GM12875 (cell line): ENCODE measurements around the gene ITGA11.

Experiments
- H3K4me3 ChIP-seq: one replicate; pipeline ENCODE4 v1.5.1; 2011; ENCODE audit warnings: low read depth, low read length, control low read depth
- TF ChIP-seq, protein P1 (sequence below): IDR thresholded peaks from 2 replicates; pipeline ENCODE4 v1.5.1; 2011; ENCODE audit warnings: low read depth, mild to moderate bottlenecking, control low read depth, inconsistent platforms, low read length, moderate library complexity, borderline replicate concordance; ENCODE audit not compliant: insufficient read depth

The ITGA11 gene

DNA sequence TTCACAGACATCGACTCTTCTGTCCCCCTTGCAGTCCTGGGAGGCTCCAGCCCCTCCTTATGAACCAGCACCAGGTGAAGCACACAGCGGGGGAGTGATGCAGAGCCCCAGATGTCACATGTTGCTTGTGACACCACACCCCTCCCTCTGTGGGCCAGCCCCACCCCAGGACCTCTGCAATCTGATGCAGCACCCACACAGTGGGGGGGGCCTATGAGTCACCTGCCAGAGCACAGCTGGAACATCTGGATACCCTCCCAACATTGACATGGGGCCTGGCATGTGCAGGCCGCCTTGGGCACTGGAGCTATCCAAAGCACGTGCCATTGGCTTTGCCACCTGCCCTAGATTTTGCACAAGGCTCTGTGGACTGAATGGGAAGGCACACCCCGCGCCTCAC, 83.9 kb downstream of the ITGA11 start:
- TF ChIP-seq, protein P1, sequence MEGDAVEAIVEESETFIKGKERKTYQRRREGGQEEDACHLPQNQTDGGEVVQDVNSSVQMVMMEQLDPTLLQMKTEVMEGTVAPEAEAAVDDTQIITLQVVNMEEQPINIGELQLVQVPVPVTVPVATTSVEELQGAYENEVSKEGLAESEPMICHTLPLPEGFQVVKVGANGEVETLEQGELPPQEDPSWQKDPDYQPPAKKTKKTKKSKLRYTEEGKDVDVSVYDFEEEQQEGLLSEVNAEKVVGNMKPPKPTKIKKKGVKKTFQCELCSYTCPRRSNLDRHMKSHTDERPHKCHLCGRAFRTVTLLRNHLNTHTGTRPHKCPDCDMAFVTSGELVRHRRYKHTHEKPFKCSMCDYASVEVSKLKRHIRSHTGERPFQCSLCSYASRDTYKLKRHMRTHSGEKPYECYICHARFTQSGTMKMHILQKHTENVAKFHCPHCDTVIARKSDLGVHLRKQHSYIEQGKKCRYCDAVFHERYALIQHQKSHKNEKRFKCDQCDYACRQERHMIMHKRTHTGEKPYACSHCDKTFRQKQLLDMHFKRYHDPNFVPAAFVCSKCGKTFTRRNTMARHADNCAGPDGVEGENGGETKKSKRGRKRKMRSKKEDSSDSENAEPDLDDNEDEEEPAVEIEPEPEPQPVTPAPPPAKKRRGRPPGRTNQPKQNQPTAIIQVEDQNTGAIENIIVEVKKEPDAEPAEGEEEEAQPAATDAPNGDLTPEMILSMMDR: no peak
- no peak overlapping the region for H3K4me3 ChIP-seq

DNA sequence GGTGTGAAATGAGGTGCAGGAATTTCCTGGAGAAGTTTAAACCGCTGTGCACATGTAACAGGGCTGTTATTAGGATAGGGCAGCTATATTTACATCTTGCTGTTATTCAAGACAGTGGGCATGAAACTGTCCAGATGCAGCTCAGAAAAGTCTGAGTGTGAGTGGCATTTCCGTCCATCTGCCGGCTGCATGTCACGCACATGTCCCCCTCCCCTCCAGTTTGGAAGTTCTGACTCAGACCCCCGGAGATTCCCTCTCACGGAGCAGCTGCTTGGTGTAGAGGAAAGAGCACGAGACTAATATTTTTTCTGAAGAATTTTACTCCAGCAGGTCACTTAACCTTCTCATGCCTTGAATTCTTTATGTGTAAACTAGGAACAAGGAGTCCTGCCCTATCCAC, 84.6 kb downstream of the ITGA11 start:
- TF ChIP-seq, protein P1: no peak
- no peak overlapping the region for H3K4me3 ChIP-seq

DNA sequence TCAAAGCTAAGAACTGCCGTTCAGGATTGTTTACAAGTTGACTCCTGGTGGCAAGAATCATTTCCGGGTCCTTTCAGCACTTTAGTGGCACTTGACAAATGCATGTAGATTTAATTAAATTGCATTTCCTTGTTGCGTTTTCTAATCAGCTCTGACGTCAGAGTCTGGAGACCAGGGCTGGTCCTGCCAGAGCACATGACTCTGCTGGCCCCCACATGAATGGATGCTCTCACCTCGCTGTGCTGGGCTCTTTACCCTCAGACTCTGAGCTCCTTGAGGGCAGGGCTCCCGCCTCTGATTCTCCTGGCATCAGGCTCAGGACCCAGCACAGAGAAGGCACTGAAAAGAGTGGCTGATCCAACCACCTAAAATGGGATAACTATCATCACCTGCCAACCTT, 85.0 kb downstream of the ITGA11 start:
- TF ChIP-seq, protein P1: no peak
- no peak overlapping the region for H3K4me3 ChIP-seq

DNA sequence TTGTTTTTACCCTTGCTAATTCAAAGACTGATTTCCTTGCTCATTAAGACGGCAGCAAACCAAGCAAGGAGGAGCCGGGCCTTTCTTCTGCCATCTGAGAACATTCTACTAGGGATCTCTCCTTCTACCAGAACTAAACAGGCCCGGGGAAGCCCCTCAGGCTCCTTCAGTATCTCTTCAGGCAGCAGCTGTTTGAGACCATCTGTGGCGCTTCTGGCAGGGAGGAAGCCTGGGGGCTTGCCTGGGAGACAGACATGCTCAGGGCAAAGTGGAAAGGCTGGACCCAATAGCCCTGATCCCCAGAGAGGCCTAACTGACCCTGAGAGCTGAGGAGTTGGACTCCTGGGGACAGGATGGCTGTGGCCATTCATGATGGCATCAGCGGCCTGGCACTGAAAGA, 86.5 kb downstream of the ITGA11 start:
- TF ChIP-seq, protein P1: no peak

DNA sequence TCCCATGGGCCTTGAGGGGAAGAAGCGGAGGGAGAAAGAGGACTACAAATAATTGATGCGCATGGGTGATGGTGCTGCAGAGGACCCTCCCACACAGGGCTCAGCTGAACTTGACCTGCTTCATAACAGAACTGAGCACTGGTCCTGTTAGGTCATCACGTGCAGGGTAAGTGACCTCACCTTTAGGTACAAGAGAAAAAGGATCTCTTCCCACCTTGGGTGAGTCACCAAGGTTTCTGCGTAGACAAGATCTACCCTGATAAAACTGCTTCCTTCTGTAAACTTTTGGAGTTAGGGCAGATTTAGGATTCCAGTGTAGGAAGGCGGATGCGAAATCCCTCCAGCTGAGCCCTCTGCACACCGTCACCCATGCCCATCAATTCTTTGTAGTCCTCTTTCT, 87.4 kb downstream of the ITGA11 start:
- TF ChIP-seq, protein P1: no peak
- H3K4me3 ChIP-seq: no peak overlapping the region

More for the DNA sequence above, 86.5 kb downstream of the ITGA11 start:
- H3K4me3 ChIP-seq: no peak overlapping the region

DNA sequence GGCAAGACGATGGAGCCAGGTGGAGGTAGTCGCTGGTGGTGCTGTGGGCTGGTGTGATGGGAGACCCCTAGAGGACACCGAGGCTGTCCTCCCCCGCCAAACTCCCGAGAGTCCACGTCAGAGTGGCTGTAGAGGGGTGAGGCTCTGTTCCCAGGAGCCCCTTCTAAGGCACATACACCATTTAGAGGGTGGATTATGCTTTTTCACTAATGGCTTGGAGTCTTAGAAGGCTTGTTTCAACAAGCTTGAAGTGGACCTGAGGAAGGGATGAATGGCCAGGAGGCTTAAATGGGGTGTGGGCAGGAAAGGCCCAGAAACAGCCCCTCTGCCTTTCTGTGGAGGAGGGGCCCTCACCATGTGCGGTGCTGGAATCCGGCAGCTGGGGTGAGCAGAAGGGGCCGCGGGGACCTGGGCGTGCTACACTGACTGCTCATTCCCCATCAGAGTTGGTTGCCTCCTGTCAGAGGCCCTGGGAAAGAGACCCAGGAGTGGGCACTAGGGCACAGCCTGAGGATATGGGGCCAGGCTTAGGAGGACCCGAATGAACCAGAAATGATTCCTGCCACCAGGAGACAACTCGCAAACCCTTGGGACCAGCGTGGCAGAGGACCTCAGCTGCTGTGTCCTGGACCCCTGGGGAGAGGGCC, 88.3 kb downstream of the ITGA11 start:
- TF ChIP-seq, protein P1: no peak
- H3K4me3 ChIP-seq: no peak overlapping the region

DNA sequence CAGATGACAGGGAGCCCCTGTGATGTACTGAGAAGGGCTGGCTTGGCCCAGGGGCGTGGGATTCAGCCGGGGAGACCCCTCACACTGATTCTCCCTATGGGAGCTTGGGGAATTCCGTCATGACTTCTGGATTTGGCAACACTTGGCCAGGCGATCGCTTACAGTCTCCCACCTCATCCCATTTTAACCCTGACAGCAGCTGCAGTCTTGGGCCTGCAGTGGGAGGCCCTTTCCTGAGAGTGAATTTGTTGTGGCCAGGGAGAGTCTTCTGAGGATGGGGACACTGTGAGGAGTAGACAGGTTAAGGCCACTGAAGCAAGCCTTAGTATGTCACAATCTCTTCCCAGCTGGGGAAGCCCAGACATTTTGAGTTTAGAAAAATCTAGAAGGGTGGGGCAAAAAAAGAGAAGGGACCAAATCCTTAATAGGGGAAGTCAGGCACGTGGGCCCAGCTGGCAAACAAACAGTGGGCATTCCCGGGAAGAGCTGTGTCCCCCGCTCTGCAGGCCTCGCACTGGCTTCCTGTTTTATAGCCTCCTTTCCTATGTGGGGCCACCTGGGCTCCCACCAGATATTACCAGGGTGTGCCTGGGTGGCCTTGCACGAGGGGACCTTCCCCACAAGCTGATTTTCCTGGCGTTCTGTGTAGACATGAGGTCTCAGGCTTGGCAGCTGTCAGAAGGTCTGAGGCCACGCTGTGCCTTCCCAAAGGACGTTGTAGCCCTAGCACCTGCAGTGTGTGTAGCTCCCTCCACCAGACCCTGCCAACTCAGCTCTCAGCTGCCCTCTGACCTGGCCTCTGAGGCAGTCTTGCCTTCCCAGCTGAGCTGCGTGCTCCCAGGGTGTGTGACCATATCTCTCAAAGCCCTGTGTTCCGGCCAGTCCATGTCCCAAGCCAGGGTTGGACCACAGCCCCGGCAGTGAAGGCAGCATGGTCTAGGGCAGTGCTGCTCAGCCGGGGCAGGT, 89.9 kb downstream of the ITGA11 start:
- H3K4me3 ChIP-seq: no peak overlapping the region
- TF ChIP-seq, protein P1: no peak
